HEK293 (cell line): ENCODE measurements around the gene QPCTL.

Source experiments
- CTCF ChIP-seq: fragments of 450-650 bp; formaldehyde crosslinking; IDR thresholded peaks from 2 replicates; pipeline ENCODE4 v1.5.1; 2016; ENCODE audit warnings: missing biosample characterization, missing genetic modification characterization
- ZBTB17 ChIP-seq: fragments of 450-650 bp; formaldehyde crosslinking; IDR thresholded peaks from 2 replicates; pipeline ENCODE4 v1.5.1; 2016; ENCODE audit warnings: missing biosample characterization, missing genetic modification characterization
- ZNF785 ChIP-seq: fragments of 450-650 bp; formaldehyde crosslinking; IDR thresholded peaks from 2 replicates; pipeline ENCODE4 v1.5.1; 2016; ENCODE audit warnings: missing biosample characterization, missing genetic modification characterization

DNA sequence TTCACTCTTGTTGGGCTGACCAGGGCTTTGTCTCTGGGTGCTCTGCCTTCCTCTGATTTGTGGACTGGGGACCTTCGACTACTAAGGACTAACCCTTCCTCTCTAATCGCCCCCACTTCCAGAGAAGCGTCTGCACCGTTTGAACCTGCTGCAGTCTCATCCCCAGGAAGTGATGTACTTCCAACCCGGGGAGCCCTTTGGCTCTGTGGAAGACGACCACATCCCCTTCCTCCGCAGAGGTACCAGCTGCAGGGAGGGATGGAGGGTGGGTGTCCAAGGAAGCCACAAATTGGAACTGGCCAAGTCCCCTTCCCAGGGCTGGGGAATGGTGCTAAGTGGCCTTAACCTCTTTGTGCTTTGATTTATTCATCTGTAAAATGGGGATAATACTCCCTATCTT, 9.2 kb downstream of the QPCTL start:
- TF ChIP-seq ZBTB17 (no peak), ZNF785 (tag by site-specific recombination) (no peak), CTCF (tag by site-specific recombination) (no peak)
